ENCODE measurements around the gene PSENEN.
"Not testable (repeated sequence)": the region's sequence is repeated elsewhere in the genome, so short reads cannot be mapped to it uniquely, and the experiment has no call there.

The PSENEN gene

GRCh38 chr19:35788205-35788960, 42.9 kb downstream of the PSENEN start:
- no peak for DNase-seq (ENCODE audit: low read depth in 2 of 2)

- DNase-seq (ENCODE audit: low read depth in 2 of 2), result no peak
Observed at GRCh38 chr19:35789195-35789977, 43.9 kb downstream of the PSENEN start.

- DNase-seq (ENCODE audit: low read depth in 2 of 2), result no peak
Observed at GRCh38 chr19:35789978-35790944, 44.8 kb downstream of the PSENEN start.

GRCh38 chr19:35790981-35791813, 45.7 kb downstream of the PSENEN start:
- DNase-seq (ENCODE audit: low read depth in 2 of 2), result no peak

- DNase-seq (ENCODE audit: low read depth in 2 of 2), result no peak
Observed at GRCh38 chr19:35791814-35792279, 46.4 kb downstream of the PSENEN start.

GRCh38 chr19:35792312-35792711, 46.9 kb downstream of the PSENEN start:
- DNase-seq (ENCODE audit: low read depth in 2 of 2), result no peak

GRCh38 chr19:35792888-35793287, 47.4 kb downstream of the PSENEN start:
- DNase-seq (ENCODE audit: low read depth in 2 of 2), result no peak

DNA sequence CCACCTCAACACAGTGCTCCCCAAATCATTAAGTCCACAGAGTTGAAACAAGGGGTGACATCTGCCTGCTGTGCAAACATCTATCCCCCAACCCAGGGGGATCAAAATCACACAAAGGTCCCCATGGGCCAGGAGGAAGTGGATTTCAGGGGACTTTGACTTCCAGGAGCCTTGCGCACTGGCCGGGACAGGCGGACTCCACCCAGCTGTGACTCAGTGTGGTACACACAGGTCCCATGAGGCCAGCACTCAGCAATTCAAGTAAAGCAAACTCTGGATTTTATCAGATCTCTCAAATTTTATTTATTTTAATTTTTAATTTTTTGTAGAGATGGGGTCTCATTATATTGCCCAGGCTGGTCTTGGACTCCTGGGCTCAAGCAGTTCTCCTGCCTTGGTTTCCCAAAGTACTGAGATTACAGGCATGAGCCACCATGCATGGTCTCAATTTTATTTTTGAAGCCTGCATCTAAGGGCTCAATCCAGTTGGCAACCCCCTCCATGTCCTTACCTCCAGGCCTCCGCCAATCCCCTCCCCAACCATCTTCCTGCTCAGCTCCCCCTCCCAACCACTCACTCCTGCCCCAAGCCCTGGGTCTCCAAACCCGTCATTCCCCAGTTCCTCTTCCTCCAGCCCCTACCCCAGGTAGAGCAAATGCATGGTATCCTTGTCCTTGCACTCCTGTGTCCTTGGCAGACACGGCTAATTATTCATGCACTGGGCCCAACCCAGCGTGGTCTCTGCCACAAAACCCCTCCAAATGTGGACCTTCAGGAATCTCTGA, 48.1 kb downstream of the PSENEN start:
- no peak for DNase-seq (ENCODE audit: low read depth in 2 of 2)

GRCh38 chr19:35795564-35795963, 50.1 kb downstream of the PSENEN start:
- DNase-seq (ENCODE audit: low read depth in 2 of 2), result not testable (repeated sequence)
